ENCODE results near the gene MT3. TPM values are rescaled to one million over a fixed set of nuclear protein-coding genes. Genes with fewer than 3 reads are reported as not detected.

Gene MT3
- total RNA-seq, 1 donor from 2014 or later = 0.77 TPM

DNA sequence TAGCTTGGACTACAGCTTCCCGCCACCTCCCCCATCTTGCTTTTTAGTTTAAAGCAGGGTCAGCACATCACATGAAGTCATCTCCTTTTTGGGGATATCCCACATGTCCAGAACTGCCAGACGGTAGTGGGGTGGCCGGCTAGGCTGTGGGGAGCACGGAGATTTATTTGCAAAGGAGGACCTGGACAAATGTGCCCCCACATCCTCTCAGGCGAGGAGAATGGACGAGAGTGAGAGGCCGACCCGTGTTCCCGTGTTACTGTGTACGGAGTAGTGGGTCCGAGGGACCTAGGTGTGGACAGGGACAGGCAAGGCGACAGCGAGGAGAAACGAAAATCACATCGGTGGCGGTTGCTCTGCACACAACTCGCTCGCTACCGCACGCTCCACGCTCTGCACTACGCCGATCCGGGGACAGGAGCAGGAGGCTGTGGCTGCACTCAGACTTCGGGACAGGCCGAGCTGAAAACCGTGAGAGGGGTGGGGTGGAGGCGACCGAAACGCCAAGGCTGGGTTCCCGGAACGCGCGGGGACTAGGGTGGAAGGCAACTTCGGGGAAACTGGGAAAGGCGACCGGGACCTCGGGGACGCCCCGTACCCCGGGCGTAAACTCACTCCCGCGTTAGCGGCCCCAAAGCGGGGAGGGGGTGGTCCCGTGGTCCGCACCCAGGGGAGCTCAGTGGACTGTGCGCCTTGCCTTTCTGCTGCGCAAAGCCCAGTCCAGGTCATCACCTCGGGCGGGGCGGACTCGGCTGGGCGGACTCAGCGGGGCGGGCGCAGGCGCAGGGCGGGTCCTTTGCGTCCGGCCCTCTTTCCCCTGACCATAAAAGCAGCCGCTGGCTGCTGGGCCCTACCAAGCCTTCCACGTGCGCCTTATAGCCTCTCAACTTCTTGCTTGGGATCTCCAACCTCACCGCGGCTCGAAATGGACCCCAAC lies 48.8 kb downstream of the MT3 start, which contains the start of gene MT1A:
Gene MT1A, plus strand, starts transcription at position 853 of the 937 bp plus-strand sequence. Its CDS starts 73 bp downstream, at position 926.
- Mint-ChIP-seq H3K36me3 (ENCODE audit: low read depth) (peaks cover 2% of the 10 kb centered on the region), H3K27ac (ENCODE audit: unreplicated experiment) (no peak within 1 kb of the TSS), H3K4me3 (ENCODE audit: unreplicated experiment) (peak within 1 kb of the TSS; percentile 70), H3K9me3 (ENCODE audit: low read depth) (no peaks in the 10 kb centered on the region), H3K27me3 (ENCODE audit: low read depth) (peaks cover 72% of the 10 kb centered on the region), H3K4me1 (ENCODE audit: low read depth) (peaks cover 14% of the 10 kb centered on the region)
- DNase-seq (ENCODE audit: low spot score) = no peak
- TF ChIP-seq, protein P1, sequence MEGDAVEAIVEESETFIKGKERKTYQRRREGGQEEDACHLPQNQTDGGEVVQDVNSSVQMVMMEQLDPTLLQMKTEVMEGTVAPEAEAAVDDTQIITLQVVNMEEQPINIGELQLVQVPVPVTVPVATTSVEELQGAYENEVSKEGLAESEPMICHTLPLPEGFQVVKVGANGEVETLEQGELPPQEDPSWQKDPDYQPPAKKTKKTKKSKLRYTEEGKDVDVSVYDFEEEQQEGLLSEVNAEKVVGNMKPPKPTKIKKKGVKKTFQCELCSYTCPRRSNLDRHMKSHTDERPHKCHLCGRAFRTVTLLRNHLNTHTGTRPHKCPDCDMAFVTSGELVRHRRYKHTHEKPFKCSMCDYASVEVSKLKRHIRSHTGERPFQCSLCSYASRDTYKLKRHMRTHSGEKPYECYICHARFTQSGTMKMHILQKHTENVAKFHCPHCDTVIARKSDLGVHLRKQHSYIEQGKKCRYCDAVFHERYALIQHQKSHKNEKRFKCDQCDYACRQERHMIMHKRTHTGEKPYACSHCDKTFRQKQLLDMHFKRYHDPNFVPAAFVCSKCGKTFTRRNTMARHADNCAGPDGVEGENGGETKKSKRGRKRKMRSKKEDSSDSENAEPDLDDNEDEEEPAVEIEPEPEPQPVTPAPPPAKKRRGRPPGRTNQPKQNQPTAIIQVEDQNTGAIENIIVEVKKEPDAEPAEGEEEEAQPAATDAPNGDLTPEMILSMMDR (IDR thresholded peaks at IDR 0.05) = no peak

DNA sequence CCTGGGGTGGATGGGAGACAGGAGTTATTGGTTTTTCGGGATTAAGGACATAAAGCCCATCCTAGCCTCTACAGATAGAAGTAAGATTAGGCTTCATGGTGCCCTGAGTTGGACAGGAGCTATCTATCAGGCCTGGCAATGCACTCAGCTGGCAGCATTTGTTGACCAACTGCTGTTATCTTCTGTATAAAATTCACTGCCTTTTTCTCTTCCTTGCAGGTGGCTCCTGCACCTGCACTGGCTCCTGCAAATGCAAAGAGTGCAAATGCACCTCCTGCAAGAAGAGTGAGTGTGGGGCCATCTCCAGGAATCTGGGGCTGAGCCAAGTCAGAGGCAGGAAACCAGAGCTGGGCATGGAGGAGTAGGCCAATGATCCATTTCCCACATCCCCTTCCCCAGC lies 49.7 kb downstream of the MT3 start:
- Mint-ChIP-seq H3K4me3 (ENCODE audit: unreplicated experiment) (peak overlapping the region; percentile 70), H3K27me3 (ENCODE audit: low read depth) (peaks cover 70% of the 10 kb centered on the region), H3K27ac (ENCODE audit: unreplicated experiment) (no peak overlapping the region), H3K4me1 (ENCODE audit: low read depth) (peaks cover 18% of the 10 kb centered on the region), H3K36me3 (ENCODE audit: low read depth) (peaks cover 2% of the 10 kb centered on the region), H3K9me3 (ENCODE audit: low read depth) (no peaks in the 10 kb centered on the region)
- DNase-seq (ENCODE audit: low spot score) = no peak
- TF ChIP-seq, protein P1 (IDR thresholded peaks at IDR 0.05) = no peak

DNA sequence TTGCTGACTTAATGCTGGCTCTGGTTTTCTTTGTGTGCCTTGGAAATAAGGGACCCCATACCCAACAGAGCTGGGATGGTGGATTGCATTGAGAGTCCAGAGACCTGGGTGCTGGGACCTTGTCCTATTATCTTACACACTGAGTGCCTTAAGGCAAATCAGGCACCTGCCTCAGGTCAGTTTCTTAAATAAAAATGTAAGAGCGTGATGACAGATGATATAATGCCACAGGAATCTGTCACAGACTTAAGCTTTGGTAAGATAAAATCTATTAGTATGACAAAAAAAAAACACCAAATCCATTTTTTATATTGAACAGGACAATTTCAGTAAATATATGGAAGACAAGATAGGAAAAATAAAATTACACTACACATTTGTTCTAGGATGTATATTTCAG lies 50.7 kb downstream of the MT3 start:
- H3K4me1 Mint-ChIP-seq (ENCODE audit: low read depth) = peaks cover 14% of the 10 kb centered on the region
- H3K27ac Mint-ChIP-seq (ENCODE audit: unreplicated experiment) = no peak overlapping the region
- H3K4me3 Mint-ChIP-seq (ENCODE audit: unreplicated experiment) = no peak overlapping the region
- DNase-seq (ENCODE audit: low spot score) = no peak
- TF ChIP-seq, protein P1 (IDR thresholded peaks at IDR 0.05) = no peak
- H3K36me3 Mint-ChIP-seq (ENCODE audit: low read depth) = peaks cover 2% of the 10 kb centered on the region
- H3K9me3 Mint-ChIP-seq (ENCODE audit: low read depth) = no peaks in the 10 kb centered on the region
- H3K27me3 Mint-ChIP-seq (ENCODE audit: low read depth) = peaks cover 69% of the 10 kb centered on the region

Other genes starting within 250 kb of the MT3 start
- 95.4 to 104 TPM (median 99.0 TPM) in 3 replicates for gene AMFR, start 164.0 kb upstream of the MT3 start, total RNA-seq
- gene NUDT21, start 138.2 kb upstream of the MT3 start, total RNA-seq = 69.0 to 80.5 TPM (median 72.7 TPM) in 3 replicates
- 62.6 to 68.6 TPM (median 62.9 TPM) in 3 replicates for gene OGFOD1, start 138.0 kb upstream of the MT3 start, total RNA-seq
- gene BBS2, start 69.5 kb upstream of the MT3 start, total RNA-seq = 32.6 to 47.0 TPM (median 36.9 TPM) in 3 replicates
- gene MT4, start 24.5 kb upstream of the MT3 start, total RNA-seq = not detected in 3 replicates
- gene MT2A, start 19.1 kb downstream of the MT3 start, total RNA-seq = 160 to 407 TPM (median 183 TPM) in 3 replicates
- gene MT1E, start 36.3 kb downstream of the MT3 start, total RNA-seq = 23.2 to 35.8 TPM (median 31.4 TPM) in 3 replicates
- gene MT1M, start 43.1 kb downstream of the MT3 start, total RNA-seq = 0.35 to 0.59 TPM in 2 of 3 replicates, not detected in the other
- 1.1 TPM in 1 of 3 replicates, not detected in the others for gene MT1A, start 49.1 kb downstream of the MT3 start, total RNA-seq
- not detected in 3 replicates for gene MT1B, start 62.4 kb downstream of the MT3 start, total RNA-seq
- 2.6 to 5.8 TPM (median 4.4 TPM) in 3 replicates for gene MT1F, start 68.4 kb downstream of the MT3 start, total RNA-seq
- 1.1 TPM in 2 of 3 replicates, not detected in the other for gene MT1G, start 78.5 kb downstream of the MT3 start, total RNA-seq
- gene MT1H, start 80.3 kb downstream of the MT3 start, total RNA-seq = not detected in 3 replicates
- gene MT1X, start 92.9 kb downstream of the MT3 start, total RNA-seq = 36.6 to 136 TPM (median 44.7 TPM) in 3 replicates
- gene NUP93, start 140.6 kb downstream of the MT3 start, total RNA-seq = 48.6 to 86.9 TPM (median 50.0 TPM) in 3 replicates